C4-2B (cell line): ENCODE measurements around the gene THAP7.

Source experiments
- CTCF ChIP-seq: fragments of 450-650 bp; conservative IDR thresholded peaks from 2 replicates; pipeline ENCODE4 v1.5.1; 2017; ENCODE audit warnings: mild to moderate bottlenecking
- ZFX ChIP-seq: fragments of 450-650 bp; IDR thresholded peaks from 2 replicates; pipeline ENCODE4 v1.6.1; 2017

DNA sequence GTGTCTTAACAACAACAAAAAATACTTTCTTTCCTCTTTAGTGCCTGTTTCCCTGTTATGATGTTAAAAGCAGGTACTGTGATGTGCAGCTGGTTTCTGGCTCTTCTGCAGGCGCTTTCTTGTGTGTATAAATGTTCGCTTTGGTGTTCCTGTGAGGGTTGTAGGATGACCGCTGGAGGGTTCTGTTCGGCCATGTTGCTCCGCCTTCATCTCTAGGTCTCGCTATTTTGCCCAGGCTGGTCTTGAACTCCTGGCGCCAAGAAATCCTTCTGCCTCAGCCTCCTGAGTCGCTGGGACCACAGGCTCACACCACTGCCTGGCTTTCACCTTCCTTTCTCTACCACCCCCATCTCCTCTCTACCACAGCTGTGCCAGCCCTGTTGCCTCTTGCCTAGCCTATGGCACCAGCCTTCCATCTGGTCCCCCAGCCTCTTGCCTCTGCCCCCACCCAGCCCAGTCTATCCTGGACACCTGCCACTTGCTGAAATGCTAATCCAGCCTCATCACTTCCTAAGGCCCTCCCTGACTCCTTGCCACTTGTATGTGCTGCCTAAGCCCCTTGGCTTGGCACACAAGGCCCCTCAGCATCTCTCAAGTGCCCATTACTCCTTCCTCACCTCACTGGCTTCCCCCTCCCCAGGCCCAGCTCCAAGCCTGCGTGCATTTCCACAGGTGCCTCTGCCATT is 49.4 kb upstream of the THAP7 start:
- no peak for TF ChIP-seq CTCF
- TF ChIP-seq ZFX, result no peak
